Stimulated activated CD8-positive, alpha-beta memory T cell treated with anti-CD3 and anti-CD28 coated beads, Interleukin-15, amount 100 ng/mL, for 48 hours (primary cell): ENCODE measurements around the gene BMPR1B.
"Not testable (repeated sequence)": the region's sequence is repeated elsewhere in the genome, so short reads cannot be mapped to it uniquely, and the experiment has no call there.

Experiments
- DNase-seq, 2 donors: peaks; one replicate each; pipeline ENCODE4 v3.0.0-alpha.2; 2020; ENCODE audit warnings: low read depth in 2 of 2

BMPR1B gene

DNA sequence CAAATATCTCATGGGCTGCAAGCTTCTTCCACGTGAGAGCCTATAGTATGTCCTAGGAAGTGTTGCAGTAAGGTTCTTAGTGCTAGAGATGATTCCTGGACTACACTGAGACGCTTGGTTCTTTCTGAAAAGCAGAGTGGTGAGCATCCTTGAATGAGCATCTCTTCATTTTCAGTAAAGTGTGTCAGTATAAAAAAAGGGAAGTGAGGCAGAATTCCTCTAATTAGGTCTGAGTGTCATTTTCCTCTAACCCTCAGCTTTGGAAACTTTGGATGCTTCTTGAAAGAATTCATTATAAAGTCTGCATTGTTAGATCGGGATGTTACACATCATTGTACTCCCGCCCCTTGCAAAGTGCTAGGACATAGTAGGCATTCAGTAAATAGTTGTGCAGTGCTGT, 5.2 kb downstream of the BMPR1B start:
- DNase-seq, result no peak

DNA sequence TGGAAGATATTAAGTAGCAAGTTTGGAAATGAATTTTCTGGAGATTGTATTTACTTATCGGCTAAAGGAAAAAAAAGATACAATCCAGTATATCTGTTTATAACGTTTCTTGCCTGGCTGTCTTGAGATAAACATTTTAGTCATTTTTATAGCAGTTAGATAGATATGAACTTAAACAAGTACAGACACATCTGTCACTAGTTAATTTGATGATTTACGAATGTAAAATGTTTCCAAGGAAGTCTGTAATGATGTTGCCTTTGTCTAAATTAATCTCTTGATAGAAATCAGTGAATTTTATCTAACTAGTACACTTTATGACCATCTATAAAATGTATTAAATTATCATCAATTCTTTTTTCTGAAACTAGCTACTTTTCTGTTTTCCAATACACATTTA, 5.7 kb downstream of the BMPR1B start:
- DNase-seq, result no peak

DNA sequence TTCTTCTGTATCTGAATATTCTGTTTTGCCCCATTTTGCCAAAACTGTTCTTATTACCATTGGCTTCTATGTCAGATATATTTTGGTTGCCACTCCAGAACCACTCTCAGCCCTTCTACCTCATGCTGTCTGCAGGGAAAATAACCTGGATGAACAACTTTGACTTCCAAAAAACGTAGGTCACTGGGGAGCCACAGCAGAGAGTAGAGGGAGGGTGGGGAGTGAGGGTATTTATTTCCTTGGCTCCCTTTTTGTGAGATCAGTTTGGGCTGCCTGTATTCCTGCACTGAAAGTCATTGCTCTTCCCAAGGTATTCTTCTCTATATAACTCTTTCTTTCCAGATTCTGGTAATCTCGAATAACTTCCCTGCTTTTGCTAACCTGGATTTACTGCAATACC, 6.3 kb downstream of the BMPR1B start:
- DNase-seq, result no peak

DNA sequence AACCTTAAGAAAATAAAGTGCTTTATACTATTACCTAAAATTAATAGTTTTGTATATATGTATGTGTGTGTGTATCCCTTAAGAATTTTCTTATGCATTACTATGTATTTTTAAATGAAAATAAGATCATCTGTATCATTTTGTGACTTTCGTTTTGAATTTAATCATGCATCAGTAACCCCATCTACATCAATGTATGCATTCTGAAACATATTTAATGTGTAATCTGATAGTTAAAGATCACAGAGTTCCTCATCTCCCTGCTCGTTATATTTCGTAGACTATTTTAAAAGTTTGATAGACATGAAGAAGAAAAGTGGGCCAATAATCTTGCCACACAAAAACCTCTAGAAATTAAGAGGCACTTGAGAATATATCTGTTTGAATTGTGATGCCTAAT, 7.4 kb downstream of the BMPR1B start:
- no peak for DNase-seq

DNA sequence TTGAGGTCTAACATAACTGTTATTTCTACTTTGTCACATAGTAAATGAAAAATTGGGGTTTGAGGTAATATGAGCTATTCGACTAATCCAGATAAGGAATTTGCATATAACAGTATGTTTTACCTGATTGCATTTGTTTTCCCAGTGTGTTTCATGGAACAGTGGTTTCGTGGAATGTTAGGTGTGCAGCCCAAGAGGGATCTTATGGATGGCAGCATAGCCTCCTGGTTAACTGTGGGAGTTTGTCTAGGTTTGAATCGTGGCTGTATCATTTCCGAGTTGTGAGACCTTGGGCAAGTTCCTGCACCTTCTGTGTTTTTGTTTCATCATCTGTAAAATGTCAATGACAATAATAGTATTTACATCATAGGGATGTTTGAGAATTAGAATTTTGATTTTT, 7.9 kb downstream of the BMPR1B start:
- no peak for DNase-seq

DNA sequence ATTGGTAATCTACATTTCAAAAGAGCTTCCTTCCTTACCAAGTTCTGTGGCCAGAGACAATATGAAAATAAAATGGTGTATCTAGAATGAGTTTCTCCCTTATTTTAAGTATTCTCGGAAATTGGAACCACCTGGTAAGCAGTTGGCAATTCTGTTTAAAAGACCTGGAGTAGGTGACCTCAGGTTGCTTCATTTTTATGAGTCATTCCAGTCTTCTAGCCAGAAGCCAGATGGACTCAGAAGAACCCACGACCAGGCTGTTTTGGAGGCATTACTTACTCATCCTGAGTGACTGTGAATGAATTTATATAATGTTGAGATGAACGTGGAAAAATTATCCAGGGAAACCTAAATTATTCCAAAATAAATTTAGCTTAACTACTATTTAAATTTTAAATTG, 9.1 kb downstream of the BMPR1B start:
- no peak for DNase-seq

DNA sequence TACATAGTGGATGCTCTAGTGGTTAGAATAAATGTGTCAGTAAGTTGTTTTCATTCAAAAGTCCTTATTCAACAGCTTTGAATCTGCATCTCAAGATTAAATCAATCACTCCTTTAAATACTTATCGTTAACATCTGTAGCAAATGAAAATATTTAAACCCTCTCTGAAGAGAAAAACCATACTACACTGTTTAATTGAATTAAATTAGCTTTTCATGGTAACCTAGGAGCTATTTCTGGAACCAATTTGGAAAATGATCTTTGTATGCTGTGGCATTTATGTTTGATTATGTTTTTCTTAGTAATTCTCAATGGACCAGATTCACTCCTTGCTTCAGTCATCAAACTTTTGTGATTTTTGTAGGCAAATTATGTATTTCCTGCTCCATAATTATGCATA, 9.7 kb downstream of the BMPR1B start:
- DNase-seq, result no peak

DNA sequence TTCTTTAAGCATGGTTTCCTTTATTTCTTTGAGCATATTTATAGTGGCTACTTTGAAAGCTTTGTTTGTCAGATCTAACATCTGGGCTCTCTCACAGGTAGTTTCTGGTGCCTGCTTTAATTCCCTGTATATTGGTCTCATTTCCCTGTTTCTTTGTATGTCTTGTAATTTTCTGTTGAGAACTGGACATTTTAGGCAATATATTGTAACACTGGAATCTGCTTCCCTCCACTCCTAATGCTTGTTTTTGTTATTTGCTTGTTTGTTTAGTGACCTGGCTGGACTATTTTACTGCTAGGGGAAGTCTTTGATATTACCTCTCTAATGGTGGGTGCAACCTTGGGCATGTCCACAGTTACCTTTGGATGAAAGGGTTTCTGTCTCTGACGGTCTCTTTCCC, 25.0 kb downstream of the BMPR1B start:
- DNase-seq, result no peak

DNA sequence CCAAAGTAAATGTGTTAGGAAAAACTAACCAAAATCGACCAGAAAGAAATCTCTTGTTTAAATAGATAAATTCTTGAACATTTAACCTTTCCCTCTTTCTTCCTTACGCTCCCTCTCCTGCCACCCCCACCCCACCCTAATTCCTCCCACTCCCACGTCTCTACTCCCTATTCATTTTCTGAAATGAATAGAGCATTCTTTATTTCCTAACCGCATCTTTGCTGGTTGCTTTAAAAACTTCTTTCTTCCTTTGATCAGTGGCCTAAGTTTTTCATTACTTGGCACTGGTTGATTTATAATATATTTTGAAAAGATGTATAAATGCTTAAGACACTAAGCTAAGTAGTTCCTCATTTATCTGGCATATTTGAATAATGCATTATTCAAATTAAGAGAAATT, 33.9 kb downstream of the BMPR1B start:
- DNase-seq, result no peak

DNA sequence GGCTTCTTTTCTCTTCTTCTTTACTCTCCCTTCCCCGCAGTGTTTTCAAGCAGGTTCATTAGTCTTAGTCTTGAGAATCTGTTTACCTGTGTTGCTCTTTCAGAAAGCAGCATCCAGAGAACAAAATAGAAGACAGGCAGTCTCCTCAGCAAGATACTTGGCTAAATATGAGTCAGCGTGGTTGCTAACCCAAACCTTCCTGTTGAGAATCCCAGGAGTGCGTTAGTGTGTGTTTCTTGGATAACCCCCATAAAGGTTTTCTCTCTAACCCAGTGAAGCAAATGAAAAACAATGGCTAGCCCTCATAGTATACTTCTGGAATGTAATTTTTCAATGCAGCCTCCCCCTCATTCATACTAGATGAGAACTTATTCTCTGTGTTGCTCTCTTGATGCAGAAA, 41.1 kb downstream of the BMPR1B start:
- DNase-seq, result no peak

DNA sequence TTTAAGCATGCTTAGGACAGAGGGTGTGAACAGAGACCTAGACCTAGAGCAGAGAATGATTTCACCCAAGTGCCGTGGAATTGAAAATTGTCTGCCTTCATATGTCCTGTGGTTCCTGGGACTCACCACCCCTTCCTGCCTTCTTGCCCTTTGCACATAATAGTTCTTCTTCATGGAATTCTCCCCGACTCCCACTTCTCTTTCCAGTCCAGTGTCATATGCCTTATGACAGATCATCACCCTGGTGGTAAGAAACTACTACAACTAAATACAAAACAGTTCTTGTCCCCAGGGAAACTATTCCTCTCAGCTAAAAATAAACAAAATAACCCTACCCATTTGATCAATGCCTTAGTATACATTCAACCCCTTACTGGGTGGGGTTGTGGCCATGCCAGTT, 43.3 kb downstream of the BMPR1B start:
- no peak for DNase-seq

DNA sequence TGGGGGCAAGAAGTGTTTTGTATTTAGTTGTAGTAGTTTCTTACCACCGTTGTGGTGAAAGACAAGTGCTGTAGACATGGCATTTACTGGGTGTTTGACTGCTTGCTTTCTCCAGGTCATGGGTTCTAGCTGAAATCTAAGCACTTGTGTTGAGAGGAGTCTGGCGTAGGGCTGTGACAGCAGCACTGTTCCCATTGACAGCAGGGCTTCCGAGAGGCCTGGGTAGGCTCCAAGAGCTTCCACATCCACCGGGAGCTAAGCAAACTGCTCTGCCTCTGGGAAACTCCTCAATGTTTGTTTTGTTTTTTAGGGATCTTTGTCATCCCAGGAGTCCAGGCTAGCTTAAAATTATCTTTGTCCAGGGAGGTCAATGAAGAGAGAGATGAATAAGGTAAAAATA, 44.3 kb downstream of the BMPR1B start:
- DNase-seq, result no peak

DNA sequence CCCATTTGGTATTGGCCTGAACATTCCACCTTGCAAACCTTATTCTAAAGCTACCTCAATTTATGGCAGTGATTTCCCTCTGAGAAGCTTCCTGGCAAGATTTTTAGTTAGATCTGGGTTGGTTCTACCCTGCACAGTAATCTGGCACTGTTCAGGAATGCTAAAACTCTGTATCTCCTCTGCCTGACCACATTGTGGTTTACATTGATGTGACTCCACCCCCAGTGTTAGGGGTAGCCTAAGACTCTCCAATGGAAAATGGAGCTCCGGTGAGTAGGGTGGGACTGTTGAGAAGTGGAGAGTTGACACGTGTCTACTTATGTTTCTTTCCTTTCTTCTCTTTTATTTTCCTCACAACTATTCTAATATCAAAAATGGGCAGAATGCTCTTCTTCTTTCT, 45.4 kb downstream of the BMPR1B start:
- DNase-seq, result no peak

DNA sequence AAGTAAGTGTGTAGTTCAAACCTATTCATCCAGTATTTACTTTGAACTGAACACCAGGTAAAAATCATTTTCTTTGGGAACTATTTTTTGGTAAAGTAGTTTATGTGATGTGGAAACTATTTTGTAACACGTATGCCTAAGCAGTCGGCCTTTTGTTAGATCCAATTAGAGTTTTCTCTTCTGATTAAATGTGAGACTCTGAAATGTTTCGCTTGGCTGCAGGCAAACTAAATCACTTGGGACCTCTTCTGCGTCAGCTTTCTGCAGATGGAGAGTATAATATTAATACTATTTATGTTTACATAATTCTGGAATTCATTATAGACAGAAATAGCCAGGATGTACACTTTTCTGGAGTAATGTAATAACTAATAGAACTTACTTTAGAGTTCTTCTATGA, 46.9 kb downstream of the BMPR1B start:
- no peak for DNase-seq

DNA sequence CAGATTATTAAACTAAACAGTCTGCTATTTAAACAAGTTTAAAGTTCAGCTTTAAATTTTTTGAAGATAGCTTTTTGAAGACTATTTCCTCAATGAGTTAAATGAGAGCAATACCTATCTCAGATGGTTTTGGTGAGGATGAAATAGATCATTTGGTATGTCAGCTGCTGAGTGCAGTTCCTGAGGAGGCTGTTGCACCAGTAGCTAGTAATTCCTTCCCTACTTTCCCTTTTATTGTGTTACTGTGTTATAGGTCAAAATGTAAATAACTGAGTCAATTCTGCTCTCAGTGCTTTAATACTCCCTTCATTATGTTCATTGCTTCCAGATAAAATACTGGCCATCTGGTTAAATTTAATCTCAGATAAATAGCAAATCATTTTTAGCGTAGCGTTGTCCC, 48.6 kb downstream of the BMPR1B start:
- no peak for DNase-seq

DNA sequence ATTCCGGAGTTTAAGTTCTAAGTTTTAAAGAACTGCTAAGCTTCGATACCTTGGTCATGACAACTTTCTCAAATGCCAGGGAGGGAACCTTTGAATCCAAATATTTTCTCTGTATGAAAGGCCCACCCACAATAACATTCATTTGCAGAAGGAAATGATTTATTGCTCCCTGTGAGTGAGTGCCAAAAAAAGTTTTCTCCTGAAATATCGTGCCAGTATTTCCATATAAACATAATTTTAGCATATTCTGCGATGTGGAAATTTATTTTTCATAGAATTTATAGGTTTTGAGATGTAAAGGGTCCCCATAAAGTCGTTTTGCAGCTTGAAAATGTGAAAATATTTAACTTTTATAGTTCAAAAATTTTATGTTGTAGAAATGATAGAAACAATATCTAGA, 53.9 kb downstream of the BMPR1B start:
- no peak for DNase-seq

DNA sequence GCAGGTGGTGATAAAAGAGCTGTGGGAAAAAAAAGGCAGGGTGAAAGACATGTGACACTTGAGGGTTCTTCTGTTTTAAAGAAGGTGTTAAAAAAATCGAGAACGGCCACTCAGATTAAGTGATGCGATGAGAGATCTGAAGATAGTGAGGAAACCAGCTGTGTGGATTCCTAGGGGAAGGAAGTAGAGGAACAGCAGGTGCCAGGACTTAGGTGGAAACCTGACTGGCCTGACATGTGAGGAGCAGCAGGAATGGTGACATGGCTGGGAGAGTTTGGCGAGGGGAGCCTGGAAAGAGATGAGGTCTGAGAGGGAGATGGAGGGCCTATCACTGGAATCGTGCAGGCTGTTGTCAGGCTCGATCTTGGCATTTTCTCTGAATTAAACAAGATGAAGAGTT, 55.5 kb downstream of the BMPR1B start:
- no peak for DNase-seq

DNA sequence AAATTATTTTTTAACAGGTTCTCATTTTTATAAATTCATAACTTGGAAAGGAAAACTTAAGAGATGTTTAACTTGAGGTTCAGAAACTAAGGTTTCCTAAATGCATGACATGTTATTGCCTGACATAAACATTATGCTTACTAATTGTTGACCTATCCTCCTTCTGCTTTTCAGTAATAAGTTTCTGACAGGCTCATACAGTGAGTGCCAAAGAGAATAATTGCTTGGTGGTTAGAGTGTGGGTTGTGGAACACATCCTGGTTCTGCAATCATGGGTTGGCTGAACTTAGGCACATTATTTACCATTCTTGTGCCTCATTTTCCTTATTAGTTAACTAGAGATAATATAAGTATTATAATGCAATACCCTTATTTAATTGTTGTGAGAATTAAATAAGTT, 56.5 kb downstream of the BMPR1B start:
- no peak for DNase-seq

DNA sequence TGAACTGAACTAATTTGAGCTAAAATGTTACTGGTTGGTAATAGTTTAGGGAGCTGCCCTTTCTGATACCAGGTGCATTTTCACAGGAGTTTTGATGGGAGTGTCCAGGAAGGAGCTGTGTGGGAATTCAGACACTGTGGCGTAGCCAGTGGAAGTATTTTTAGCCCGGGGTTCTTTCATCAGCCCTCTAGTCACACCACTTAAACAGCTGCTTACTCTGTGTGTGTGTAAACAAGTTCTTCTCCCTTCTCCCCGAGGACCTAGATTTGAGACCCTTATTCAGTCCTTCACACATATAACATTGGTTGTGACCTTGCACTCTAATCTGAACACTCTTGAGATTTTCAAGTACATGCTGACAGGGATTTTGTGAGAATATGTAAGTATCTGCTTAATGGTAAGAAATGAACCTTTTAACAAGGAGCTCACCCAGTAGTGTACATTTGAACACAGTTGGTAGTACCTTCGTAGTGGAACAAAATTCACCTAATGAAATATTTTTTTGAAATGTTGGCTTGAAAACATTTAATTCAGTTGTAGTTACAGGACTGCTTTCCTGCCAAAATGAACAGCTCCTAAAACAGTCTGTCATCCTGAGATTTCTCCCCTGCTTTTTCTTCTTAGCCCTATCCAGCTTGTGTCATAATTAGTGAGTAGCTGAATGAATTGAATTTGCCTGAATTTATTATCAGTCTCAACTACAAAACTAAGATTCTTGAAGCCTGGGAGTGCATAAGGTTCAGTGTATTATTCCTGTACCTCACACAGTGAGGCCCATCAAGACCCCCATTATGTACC, 61.8 kb downstream of the BMPR1B start:
- no peak for DNase-seq

DNA sequence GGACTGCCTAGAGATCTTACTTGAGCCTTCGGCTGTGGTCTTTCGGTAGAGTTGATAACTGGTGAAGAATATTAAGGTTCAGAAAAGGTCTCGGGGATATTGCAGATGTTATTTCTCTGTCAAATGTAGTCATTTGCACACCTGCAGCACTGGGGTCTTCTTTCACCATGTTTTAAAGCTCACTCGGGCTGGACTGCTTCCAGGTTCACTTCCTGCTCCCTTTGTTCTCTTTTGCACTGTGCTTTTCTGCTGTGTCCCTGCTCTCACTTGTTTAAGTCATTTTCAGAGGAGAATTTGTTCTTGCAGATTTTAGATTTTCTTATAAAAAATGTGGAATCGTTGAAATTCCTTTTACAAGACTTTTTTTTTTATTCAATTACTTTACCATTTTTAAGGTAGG, 68.5 kb downstream of the BMPR1B start:
- no peak for DNase-seq

DNA sequence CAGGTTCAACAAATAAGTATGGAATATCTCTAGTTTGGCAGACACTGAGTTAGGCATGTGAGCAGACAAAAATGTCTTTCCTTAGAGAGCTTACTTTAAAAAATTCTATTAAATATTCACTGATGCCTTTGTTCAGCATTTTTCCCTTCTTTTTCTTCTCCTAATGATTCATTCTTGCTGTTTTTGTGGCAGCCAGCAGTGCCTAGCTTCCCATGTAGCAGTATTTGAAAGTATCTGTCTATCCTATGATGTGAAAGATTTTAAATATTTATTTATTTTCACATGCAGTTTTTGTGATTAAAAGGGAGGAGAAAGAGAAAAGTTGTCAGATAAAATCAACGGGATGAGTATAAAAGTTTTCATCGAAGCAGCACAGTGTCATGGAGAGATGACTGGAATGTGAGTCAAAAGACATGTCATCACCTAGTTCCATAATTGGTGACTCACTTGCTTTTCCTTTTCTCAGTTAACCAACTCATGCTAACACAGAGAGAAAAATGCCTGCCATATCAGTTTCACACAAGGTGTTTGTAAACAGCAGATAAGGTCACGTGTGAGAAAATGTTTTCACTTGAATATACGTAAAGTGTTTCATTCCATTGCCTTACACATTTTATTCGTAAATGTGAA, 69.8 kb downstream of the BMPR1B start:
- no peak for DNase-seq

DNA sequence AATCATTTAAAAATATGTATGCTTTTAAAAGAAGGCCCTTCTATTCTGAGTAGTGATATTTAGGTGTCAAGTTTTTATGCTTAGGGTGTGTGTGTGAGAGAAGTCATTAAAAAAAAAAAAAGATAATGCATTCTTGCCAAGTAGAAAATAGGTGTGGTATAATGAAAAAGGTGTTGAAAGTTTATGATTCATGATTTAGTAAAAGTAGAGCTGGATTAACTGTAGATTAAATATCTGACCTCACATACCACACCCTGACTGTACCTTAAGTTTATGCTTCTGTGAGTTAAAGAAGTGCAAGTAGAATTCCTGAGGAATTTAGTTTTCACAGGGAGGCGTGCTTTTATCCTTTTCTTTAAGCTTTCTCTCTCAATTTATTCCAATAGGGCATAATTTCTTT, 71.1 kb downstream of the BMPR1B start:
- no peak for DNase-seq

DNA sequence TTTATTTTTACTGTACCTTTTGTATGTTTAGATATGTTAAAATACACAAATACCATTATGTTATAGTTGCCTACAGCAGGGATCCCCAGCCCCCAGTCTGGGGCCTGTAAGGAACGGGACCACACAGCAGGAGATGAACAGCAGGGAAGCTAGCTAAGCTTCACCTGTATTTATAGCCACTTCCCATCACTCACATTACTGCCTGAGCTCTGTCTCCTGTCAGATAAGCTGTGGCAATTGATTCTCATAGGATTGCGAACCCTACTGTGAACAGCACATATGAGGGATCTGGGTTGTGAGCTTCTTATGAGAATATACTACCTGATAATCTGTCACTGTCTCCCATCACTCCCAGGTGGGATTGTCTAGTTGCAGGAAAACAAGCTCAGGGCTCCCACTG, 73.9 kb downstream of the BMPR1B start:
- no peak for DNase-seq

DNA sequence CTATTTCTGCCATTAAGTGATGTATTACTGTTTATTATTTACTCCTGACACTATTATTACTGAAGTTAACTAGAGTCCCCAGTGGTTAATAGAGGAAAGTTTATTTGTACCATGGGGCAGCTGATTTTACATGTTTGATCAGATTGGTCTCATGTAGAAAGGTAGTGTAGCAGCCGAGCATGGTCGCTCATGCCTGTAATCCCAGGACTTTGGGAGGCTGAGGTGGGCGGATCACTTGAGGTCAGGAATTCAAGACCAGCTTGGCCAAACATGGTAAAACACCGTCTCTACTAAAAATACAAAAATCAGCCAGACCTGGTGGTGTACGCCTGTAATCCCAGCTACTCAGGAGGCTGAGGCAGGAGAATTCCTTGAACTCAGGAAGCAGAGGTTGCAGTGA, 74.6 kb downstream of the BMPR1B start:
- DNase-seq, result not testable (repeated sequence)
